ENCODE data around the gene CEP250.

- TF ChIP-seq SP1 (IDR thresholded peaks at IDR 0.05), result no peak
- no peak for TF ChIP-seq FOXK2 (IDR thresholded peaks at IDR 0.05)
- no peak for TF ChIP-seq BHLHE40 (IDR thresholded peaks at IDR 0.05; ENCODE audit: borderline replicate concordance)
- TF ChIP-seq FOXM1 (IDR thresholded peaks at IDR 0.05; ENCODE audit: borderline replicate concordance), result no peak
- no peak for TF ChIP-seq SUZ12 (IDR thresholded peaks at IDR 0.05)
- no peak for TF ChIP-seq FOXA1 (IDR thresholded peaks at IDR 0.05)
- TF ChIP-seq ZNF384 (IDR thresholded peaks at IDR 0.05), result no peak
- TF ChIP-seq NFRKB (IDR thresholded peaks at IDR 0.05), result no peak
- no peak for TF ChIP-seq PKNOX1 (IDR thresholded peaks at IDR 0.05)
- TF ChIP-seq LEF1 (IDR thresholded peaks at IDR 0.05; ENCODE audit: borderline replicate concordance), result no peak
- TF ChIP-seq TARDBP (IDR thresholded peaks at IDR 0.05), result no peak
- TF ChIP-seq L3MBTL2 (conservative IDR thresholded peaks at IDR 0.05), result no peak
- TF ChIP-seq HDGF (IDR thresholded peaks at IDR 0.05; ENCODE audit: borderline replicate concordance), result no peak
Observed at GRCh38 chr20:35541118-35541782, 85.9 kb downstream of the CEP250 start.
